ENCODE data around the gene ELOVL2.

Gene ELOVL2

DNA sequence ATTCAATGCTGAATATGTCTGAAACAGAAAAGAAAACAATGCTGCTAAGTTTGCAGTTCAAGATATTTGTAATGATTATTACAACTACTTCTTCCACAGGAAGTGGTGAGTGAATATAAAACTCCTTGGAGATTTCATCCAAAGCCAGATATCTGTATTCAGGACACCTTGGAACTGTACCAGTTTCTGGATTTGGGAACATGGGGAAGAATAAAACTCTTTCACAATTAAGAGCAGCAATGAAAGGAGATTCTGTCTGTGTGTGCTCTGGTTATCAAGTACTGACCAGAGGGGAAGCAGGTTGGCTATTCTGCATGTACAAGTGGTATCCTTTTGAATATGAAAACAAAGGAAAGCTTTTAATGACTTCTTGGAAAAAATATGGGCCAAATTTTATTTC, 21.1 kb downstream of the ELOVL2 start:
- CTCF ChIA-PET, result interaction anchor here (1.2 to 2.9 kb wide), 3 partner anchors 16 to 68 kb away, joined by 3 to 10 read pairs (median 3); no protein-coding TSS in a partner anchor
- POLR2A ChIA-PET, result no interaction called here
- no peak for DNase-seq (ENCODE audit: low read depth, low spot score)
- H3K4me3 ChIP-seq (ENCODE audit: low read depth, low read length), result no peak overlapping the region
- TF ChIP-seq, protein P1, sequence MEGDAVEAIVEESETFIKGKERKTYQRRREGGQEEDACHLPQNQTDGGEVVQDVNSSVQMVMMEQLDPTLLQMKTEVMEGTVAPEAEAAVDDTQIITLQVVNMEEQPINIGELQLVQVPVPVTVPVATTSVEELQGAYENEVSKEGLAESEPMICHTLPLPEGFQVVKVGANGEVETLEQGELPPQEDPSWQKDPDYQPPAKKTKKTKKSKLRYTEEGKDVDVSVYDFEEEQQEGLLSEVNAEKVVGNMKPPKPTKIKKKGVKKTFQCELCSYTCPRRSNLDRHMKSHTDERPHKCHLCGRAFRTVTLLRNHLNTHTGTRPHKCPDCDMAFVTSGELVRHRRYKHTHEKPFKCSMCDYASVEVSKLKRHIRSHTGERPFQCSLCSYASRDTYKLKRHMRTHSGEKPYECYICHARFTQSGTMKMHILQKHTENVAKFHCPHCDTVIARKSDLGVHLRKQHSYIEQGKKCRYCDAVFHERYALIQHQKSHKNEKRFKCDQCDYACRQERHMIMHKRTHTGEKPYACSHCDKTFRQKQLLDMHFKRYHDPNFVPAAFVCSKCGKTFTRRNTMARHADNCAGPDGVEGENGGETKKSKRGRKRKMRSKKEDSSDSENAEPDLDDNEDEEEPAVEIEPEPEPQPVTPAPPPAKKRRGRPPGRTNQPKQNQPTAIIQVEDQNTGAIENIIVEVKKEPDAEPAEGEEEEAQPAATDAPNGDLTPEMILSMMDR (IDR thresholded peaks at IDR 0.05; ENCODE audit: insufficient read depth, low read length, missing control alignments), result no peak

DNA sequence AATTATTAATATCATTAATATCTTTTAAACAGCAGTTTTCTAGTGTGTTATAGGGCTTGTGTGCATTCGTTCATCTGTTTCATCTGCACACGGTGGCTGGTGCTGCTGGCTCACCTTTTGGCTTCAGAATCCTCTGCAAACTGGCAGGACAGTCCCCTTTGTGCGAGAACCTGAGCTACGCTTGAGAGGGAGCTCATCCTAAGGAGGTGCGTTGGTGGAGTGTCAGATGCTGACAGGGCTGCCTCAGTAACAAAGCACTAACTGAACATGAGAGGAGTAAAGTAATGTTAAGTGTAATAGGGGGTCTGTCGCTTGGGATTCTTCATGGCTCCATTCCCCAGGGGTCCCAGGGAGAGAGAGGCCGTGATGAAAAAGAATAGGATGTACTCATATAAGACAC, 22.4 kb downstream of the ELOVL2 start:
- POLR2A ChIA-PET, result no interaction called here
- no peak for DNase-seq (ENCODE audit: low read depth, low spot score)
- CTCF ChIA-PET, result interaction anchor here (1.3 kb wide), 1 partner anchor 17 kb away, joined by 3 read pairs; no protein-coding TSS in a partner anchor
- TF ChIP-seq, protein P1 (IDR thresholded peaks at IDR 0.05; ENCODE audit: insufficient read depth, low read length, missing control alignments), result no peak
- no peak overlapping the region for H3K4me3 ChIP-seq (ENCODE audit: low read depth, low read length)

DNA sequence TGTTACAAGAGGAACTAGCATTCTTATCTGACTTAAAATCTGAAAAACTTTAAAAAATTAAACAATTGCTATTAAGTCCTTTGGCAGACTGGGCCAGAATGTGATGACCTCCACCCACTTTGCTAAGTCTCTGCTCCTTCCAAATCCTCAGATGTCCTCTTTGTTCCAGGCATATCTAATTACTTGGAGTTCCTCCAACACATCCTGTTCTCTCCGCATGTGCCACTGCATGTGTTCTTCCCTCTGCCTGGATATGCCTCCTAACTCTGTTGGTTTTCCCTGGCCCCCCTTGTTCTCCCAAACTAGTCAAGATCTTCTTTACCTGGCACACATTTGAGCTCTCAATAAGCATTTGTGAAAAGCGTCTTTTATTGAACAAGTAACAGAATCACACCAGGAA, 23.1 kb downstream of the ELOVL2 start:
- CTCF ChIA-PET, result interaction anchor here (1.2 to 1.3 kb wide), 3 partner anchors 9 to 66 kb away, joined by 3 to 6 read pairs (median 4); no protein-coding TSS in a partner anchor
- TF ChIP-seq, protein P1 (IDR thresholded peaks at IDR 0.05; ENCODE audit: insufficient read depth, low read length, missing control alignments), result no peak
- H3K4me3 ChIP-seq (ENCODE audit: low read depth, low read length), result no peak overlapping the region
- POLR2A ChIA-PET, result no interaction called here
- DNase-seq (ENCODE audit: low read depth, low spot score), result no peak

DNA sequence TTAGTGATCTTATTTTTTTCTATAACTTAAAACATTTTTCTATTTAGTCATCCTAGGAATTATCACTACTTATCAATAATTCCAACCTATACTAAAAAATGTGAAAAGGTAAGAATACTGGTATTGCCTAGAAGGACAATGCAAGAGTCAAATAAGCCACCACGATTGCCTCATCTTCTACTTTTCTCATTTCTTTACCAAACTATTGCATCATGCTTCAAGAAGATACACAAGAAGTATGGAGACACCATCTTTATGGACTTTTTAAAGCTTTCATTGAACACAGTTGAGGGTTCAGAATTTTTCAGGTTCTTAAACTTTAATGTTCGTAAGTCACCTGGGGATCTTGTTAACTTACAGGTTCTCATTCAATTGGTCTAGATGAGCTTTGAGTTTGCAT, 25.9 kb downstream of the ELOVL2 start:
- DNase-seq (ENCODE audit: low read depth, low spot score), result no peak
- ChIA-PET POLR2A (no interaction called here), CTCF (no interaction called here)
- H3K4me3 ChIP-seq (ENCODE audit: low read depth, low read length), result no peak overlapping the region
- TF ChIP-seq, protein P1 (IDR thresholded peaks at IDR 0.05; ENCODE audit: insufficient read depth, low read length, missing control alignments), result no peak

DNA sequence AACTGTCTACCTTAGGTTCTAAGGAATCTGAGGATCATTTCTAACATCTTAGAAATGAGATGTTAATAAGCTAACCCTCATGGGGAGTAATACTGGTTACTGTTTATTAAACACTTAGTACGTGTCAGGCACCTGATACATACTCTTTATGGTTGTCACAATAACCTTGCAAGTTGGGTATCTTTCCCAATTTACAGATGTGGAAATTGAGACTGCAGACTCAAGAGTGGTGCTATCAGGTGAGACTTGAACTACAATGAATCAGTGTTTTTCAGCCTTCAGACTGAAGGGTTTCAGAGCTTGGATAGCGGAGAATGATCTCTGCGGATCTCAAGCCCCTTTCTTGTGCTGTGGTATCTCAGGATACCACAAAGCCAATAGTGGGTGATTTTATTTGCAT, 27.0 kb downstream of the ELOVL2 start:
- TF ChIP-seq, protein P1 (IDR thresholded peaks at IDR 0.05; ENCODE audit: insufficient read depth, low read length, missing control alignments), result no peak
- CTCF ChIA-PET, result no interaction called here
- POLR2A ChIA-PET, result no interaction called here
- no peak for DNase-seq (ENCODE audit: low read depth, low spot score)
- no peak overlapping the region for H3K4me3 ChIP-seq (ENCODE audit: low read depth, low read length)

DNA sequence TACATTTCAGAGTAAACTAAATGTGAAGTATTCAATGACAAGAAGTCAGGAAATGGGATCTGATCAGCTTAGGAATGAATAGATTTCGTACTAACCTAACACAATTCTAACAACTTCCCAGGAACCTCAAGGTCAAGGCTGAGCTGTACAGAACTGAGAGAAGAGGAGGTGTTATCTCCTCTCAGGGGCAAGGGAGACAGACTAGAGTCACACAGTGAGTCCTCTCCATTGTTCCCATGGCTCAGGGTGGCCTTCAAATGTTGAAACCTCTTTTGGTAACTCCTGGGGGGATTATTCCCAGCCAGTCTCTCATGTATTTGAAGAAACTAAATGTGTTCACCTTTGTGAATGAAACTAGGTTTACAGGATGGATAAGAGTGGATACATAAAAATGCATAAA, 27.7 kb downstream of the ELOVL2 start:
- no peak overlapping the region for H3K4me3 ChIP-seq (ENCODE audit: low read depth, low read length)
- POLR2A ChIA-PET, result no interaction called here
- CTCF ChIA-PET, result no interaction called here
- DNase-seq (ENCODE audit: low read depth, low spot score), result no peak
- TF ChIP-seq, protein P1 (IDR thresholded peaks at IDR 0.05; ENCODE audit: insufficient read depth, low read length, missing control alignments), result no peak
